UCSD-AML1 (cell line): ENCODE results near the gene PCP4L1.
"Not testable (repeated sequence)": the region's sequence is repeated elsewhere in the genome, so short reads cannot be mapped to it uniquely, and the experiment has no call there.

ENCODE experiments used
- DNase-seq: peaks from one replicate; lab custom pipeline; 2025; ENCODE audit not compliant: unreplicated experiment; lab: John Stamatoyannopoulos, UW

PCP4L1 gene

GRCh38 chr1:161258439-161259344 is at the start of gene PCP4L1:
PCP4L1 (plus strand) TSS chr1:161258745; CDS start chr1:161258975, 230 bp downstream.
- no peak for DNase-seq

GRCh38 chr1:161209790-161210409 is 48.6 kb upstream of the PCP4L1 start:
- peak; percentile 77 for DNase-seq

- no peak for DNase-seq
Measured at GRCh38 chr1:161214369-161214768, 44.2 kb upstream of the PCP4L1 start.

GRCh38 chr1:161215076-161215475 is 43.5 kb upstream of the PCP4L1 start, which contains the start of gene FCER1G:
FCER1G (plus strand) TSS chr1:161215295; CDS start chr1:161215322, 27 bp downstream.
- DNase-seq: peak; percentile 85

GRCh38 chr1:161216945-161217712 is 41.4 kb upstream of the PCP4L1 start:
- peak; percentile 33 for DNase-seq

GRCh38 chr1:161217831-161218230 is 40.7 kb upstream of the PCP4L1 start:
- DNase-seq: no peak

- DNase-seq: no peak
Measured at GRCh38 chr1:161218301-161219077, 40.1 kb upstream of the PCP4L1 start.

- DNase-seq: no peak
Measured at GRCh38 chr1:161219078-161219892, 39.3 kb upstream of the PCP4L1 start.

GRCh38 chr1:161220002-161220401 is 38.5 kb upstream of the PCP4L1 start:
- no peak for DNase-seq

GRCh38 chr1:161222175-161223019 is 36.1 kb upstream of the PCP4L1 start:
- no peak for DNase-seq

- no peak for DNase-seq
Measured at GRCh38 chr1:161223805-161224694, 34.5 kb upstream of the PCP4L1 start.

- not testable (repeated sequence) for DNase-seq
Measured at GRCh38 chr1:161224695-161225087, 33.9 kb upstream of the PCP4L1 start.

- DNase-seq: no peak
Measured at GRCh38 chr1:161225178-161225533, 33.4 kb upstream of the PCP4L1 start.

- DNase-seq: peak; percentile 90
Measured at GRCh38 chr1:161225534-161226319, 32.8 kb upstream of the PCP4L1 start, which contains the start of gene TOMM40L. TOMM40L (plus strand) TSS chr1:161226060; CDS start chr1:161226490, 430 bp downstream.

- no peak for DNase-seq
Measured at GRCh38 chr1:161226320-161226711, 32.2 kb upstream of the PCP4L1 start.

GRCh38 chr1:161226759-161227158 is 31.8 kb upstream of the PCP4L1 start:
- DNase-seq: no peak
